ENCODE data around the gene ABCG8.

The ABCG8 gene

GRCh38 chr2:43800894-43801293 lies 37.9 kb upstream of the ABCG8 start:
- TF ChIP-seq CTCF (conservative IDR thresholded peaks at IDR 0.05) (no peak), ZFX (IDR thresholded peaks at IDR 0.05) (no peak)
- no peak overlapping the region for H3K27ac ChIP-seq

GRCh38 chr2:43802135-43802534 lies 36.6 kb upstream of the ABCG8 start:
- H3K27ac ChIP-seq = no peak overlapping the region
- TF ChIP-seq CTCF (conservative IDR thresholded peaks at IDR 0.05) (no peak), ZFX (IDR thresholded peaks at IDR 0.05) (no peak)

GRCh38 chr2:43803113-43803512 lies 35.7 kb upstream of the ABCG8 start:
- no peak overlapping the region for H3K27ac ChIP-seq
- TF ChIP-seq ZFX (IDR thresholded peaks at IDR 0.05) (no peak), CTCF (conservative IDR thresholded peaks at IDR 0.05) (no peak)

GRCh38 chr2:43806719-43807031 lies 32.1 kb upstream of the ABCG8 start:
- no peak overlapping the region for H3K27ac ChIP-seq
- TF ChIP-seq CTCF (conservative IDR thresholded peaks at IDR 0.05) (no peak), ZFX (IDR thresholded peaks at IDR 0.05) (no peak)

GRCh38 chr2:43810452-43810851 lies 28.3 kb upstream of the ABCG8 start:
- H3K27ac ChIP-seq = no peak overlapping the region
- TF ChIP-seq ZFX (IDR thresholded peaks at IDR 0.05) (no peak), CTCF (conservative IDR thresholded peaks at IDR 0.05) (no peak)

GRCh38 chr2:43810888-43811287 lies 27.9 kb upstream of the ABCG8 start:
- TF ChIP-seq CTCF (conservative IDR thresholded peaks at IDR 0.05) = no peak
- no peak for TF ChIP-seq ZFX (IDR thresholded peaks at IDR 0.05)
- no peak overlapping the region for H3K27ac ChIP-seq

- no peak for TF ChIP-seq ZFX (IDR thresholded peaks at IDR 0.05)
- no peak for TF ChIP-seq CTCF (conservative IDR thresholded peaks at IDR 0.05)
- no peak overlapping the region for H3K27ac ChIP-seq
Observed at GRCh38 chr2:43812006-43812405, 26.8 kb upstream of the ABCG8 start.

Data from C4-2B (cell line).